Measurements from ENCODE around the gene DEPDC1. TPM values are rescaled to one million over a fixed set of nuclear protein-coding genes. Genes with fewer than 3 reads are reported as not detected.

DEPDC1 gene
- total RNA-seq, 1 experiment from 2014 or later: 26.1 TPM

GRCh38 chr1:68426594-68426993, 70.3 kb downstream of the DEPDC1 start:
- Histone ChIP-seq H3K79me2 (ENCODE audit: insufficient read depth, low read length) (no peaks in the 10 kb centered on the region), H3K4me2 (ENCODE audit: insufficient read depth, insufficient read length, low read length) (no peak overlapping the region), H3K14ac (ENCODE audit: insufficient read depth, low read length) (no peak overlapping the region), H3K27me3 (ENCODE audit: insufficient read depth, low read length) (no peaks in the 10 kb centered on the region), H4K20me1 (ENCODE audit: control insufficient read depth, insufficient read depth, insufficient read length) (no peaks in the 10 kb centered on the region), H2BK12ac (ENCODE audit: insufficient read length, low read depth, low read length) (no peak overlapping the region), H3K27ac (ENCODE audit: insufficient read length, low read depth, low read length) (no peak overlapping the region), H3K79me1 (ENCODE audit: insufficient read depth, low read depth, low read length, poor library complexity, severe bottlenecking) (no peaks in the 10 kb centered on the region), H3K4me1 (ENCODE audit: insufficient read depth, low read length) (no peaks in the 10 kb centered on the region), H3T11ph (ENCODE audit: low read length) (no peak overlapping the region), H2AFZ (ENCODE audit: low read length) (no peak overlapping the region), H2AK5ac (ENCODE audit: insufficient read length, low read length) (no peak overlapping the region), H3K4ac (ENCODE audit: low read depth, low read length) (no peak overlapping the region), H3K9me3 (ENCODE audit: control insufficient read depth, low read depth, low read length) (no peaks in the 10 kb centered on the region), H2BK15ac (ENCODE audit: low read depth, low read length) (no peak overlapping the region), H2BK5ac (ENCODE audit: insufficient read length, low read length) (no peak overlapping the region), H3K18ac (ENCODE audit: insufficient read length, low read depth, low read length) (no peak overlapping the region), H3K23me2 (ENCODE audit: insufficient read length, low read depth, low read length, poor library complexity, severe bottlenecking) (no peaks in the 10 kb centered on the region), H2BK20ac (ENCODE audit: low read depth, low read length, poor library complexity, severe bottlenecking) (no peak overlapping the region), H3K9ac (ENCODE audit: extremely low read depth, insufficient read length, low read length) (no peak overlapping the region), H4K8ac (replicated peaks; ENCODE audit: insufficient read length, low read depth, low read length) (no peak overlapping the region), H3K56ac (ENCODE audit: insufficient read length, low read depth, low read length) (no peak overlapping the region), H4K5ac (ENCODE audit: insufficient read length, low read depth, low read length) (no peak overlapping the region), H3K23ac (ENCODE audit: insufficient read length, low read depth, low read length) (no peak overlapping the region), H4K91ac (ENCODE audit: insufficient read length, low read depth, low read length) (no peak overlapping the region), H2BK120ac (ENCODE audit: low read depth, low read length, poor library complexity, severe bottlenecking) (no peak overlapping the region)
- H3K4me1 Mint-ChIP-seq: no peaks in the 10 kb centered on the region
- H3K36me3 Mint-ChIP-seq (ENCODE audit: insufficient read depth in 1 of 3, low read depth in 3 of 3): no peaks in the 10 kb centered on the region
- no peak for DNase-seq
- no peaks in the 10 kb centered on the region for H3K9me3 Mint-ChIP-seq
- no peak overlapping the region for H3K4me3 Mint-ChIP-seq
- H3K27ac Mint-ChIP-seq: no peak overlapping the region
- no peaks in the 10 kb centered on the region for H3K27me3 Mint-ChIP-seq (ENCODE audit: low read depth)
- no CpG with 5 or more reads among the region's 2 CpGs for WGBS (ENCODE audit: extremely low coverage, insufficient read length, low lambda C conversion rate)
- TF ChIP-seq CTCF (conservative IDR thresholded peaks at IDR 0.05): no peak

Other genes with a start within 250 kb of the DEPDC1 start
- gene RPE65, start 47.1 kb downstream of the DEPDC1 start, total RNA-seq (2021): not detected in 2 replicates

All from H9 (cell line).